Measurements from ENCODE around the gene PLEKHA7. TPM values are rescaled to one million over a fixed set of nuclear protein-coding genes. Genes with fewer than 3 reads are reported as not detected.
A peak's percentile ranks its signal among the peaks of the same experiment; 100 is the strongest.

PLEKHA7 gene
- total and polyA plus RNA-seq, 2 of the 13 experiments (the other 11 are each of a cell fraction or from before 2014, with no cell fraction given) = 17.5 to 18.7 TPM

GRCh38 chr11:16794047-16794818, 220.0 kb downstream of the PLEKHA7 start:
- Histone ChIP-seq H3K9ac (ENCODE audit: insufficient read depth, low read depth, low read length) (no peak overlapping the region), H2AFZ (ENCODE audit: low read length) (no peak overlapping the region), H4K20me1 (ENCODE audit: insufficient read depth, low read length) (no peaks in the 10 kb centered on the region), H3K27me3 (ENCODE audit: control insufficient read depth in 1 of 2, insufficient read depth in 2 of 2, low read length in 2 of 2) (no peaks in the 10 kb centered on the region), H3K4me2 (ENCODE audit: low read depth, low read length) (no peak overlapping the region), H3K4me3 (replicated peaks in 1 of 3; ENCODE audit: insufficient read depth in 1 of 3, low read depth in 2 of 3, low read length in 3 of 3) (no peak overlapping the region), H3K9me3 (ENCODE audit: low read length) (no peaks in the 10 kb centered on the region), H3K36me3 (replicated peaks in 1 of 2; ENCODE audit: control insufficient read depth in 1 of 2, insufficient read depth in 2 of 2, low read length in 2 of 2) (peaks cover 21 to 32% of the 10 kb centered on the region in 2 experiments; a peak in 4 of 5 replicates), H3K79me2 (ENCODE audit: insufficient read depth, low read length) (no peaks in the 10 kb centered on the region), H3K27ac (ENCODE audit: extremely low read length, insufficient read depth, low read length) (no peak overlapping the region), H3K4me1 (ENCODE audit: insufficient read depth, low read length) (no peaks in the 10 kb centered on the region)
- TF ChIP-seq ZNF513 (CRISPR knock-in tag; conservative IDR thresholded peaks at IDR 0.05) (no peak), ZNF629 (CRISPR knock-in tag; conservative IDR thresholded peaks at IDR 0.05) (peak; percentile 83)
- ChIA-PET POLR2A (no interaction called here), CTCF (ENCODE audit: low intra/inter-chr PET ratio, low total read pairs) (no interaction called here)
- BruUV-seq (replicated peaks) = no TSS peak
- ATAC-seq = no peak
- intact Hi-C loops (cut with micrococcal nuclease; ENCODE audit: unreplicated experiment) (no loop called here), in situ Hi-C loops (cut with HindIII; ENCODE audit: extremely low pct_ligation_motif_present, low pct_unique_long_range_greater_than_20kb) (no loop called here)
- 94% methylated on average over 17 of the region's 17 CpGs for WGBS (ENCODE audit: low lambda C conversion rate)
- FAIRE-seq = no peak
- no peak for DNase-seq (ENCODE audit: low spot score)

GRCh38 chr11:16793511-16793910, 220.7 kb downstream of the PLEKHA7 start:
- ATAC-seq (no peak), FAIRE-seq (no peak), DNase-seq (ENCODE audit: low spot score) (no peak)
- Histone ChIP-seq H3K4me3 (replicated peaks in 1 of 3; ENCODE audit: insufficient read depth in 1 of 3, low read depth in 2 of 3, low read length in 3 of 3) (no peak overlapping the region), H3K27ac (ENCODE audit: extremely low read length, insufficient read depth, low read length) (no peak overlapping the region), H2AFZ (ENCODE audit: low read length) (no peak overlapping the region), H4K20me1 (ENCODE audit: insufficient read depth, low read length) (no peaks in the 10 kb centered on the region), H3K4me1 (ENCODE audit: insufficient read depth, low read length) (peaks cover 2% of the 10 kb centered on the region), H3K4me2 (ENCODE audit: low read depth, low read length) (no peak overlapping the region), H3K36me3 (replicated peaks in 1 of 2; ENCODE audit: control insufficient read depth in 1 of 2, insufficient read depth in 2 of 2, low read length in 2 of 2) (peaks cover 21 to 37% of the 10 kb centered on the region in 2 experiments; a peak in 4 of 5 replicates), H3K79me2 (ENCODE audit: insufficient read depth, low read length) (no peaks in the 10 kb centered on the region), H3K9ac (ENCODE audit: insufficient read depth, low read depth, low read length) (no peak overlapping the region), H3K27me3 (ENCODE audit: control insufficient read depth in 1 of 2, insufficient read depth in 2 of 2, low read length in 2 of 2) (no peaks in the 10 kb centered on the region), H3K9me3 (ENCODE audit: low read length) (no peaks in the 10 kb centered on the region)
- 92% methylated on average over 3 of the region's 3 CpGs for WGBS (ENCODE audit: low lambda C conversion rate)
- in situ Hi-C loops (cut with HindIII; ENCODE audit: extremely low pct_ligation_motif_present, low pct_unique_long_range_greater_than_20kb) = no loop called here
- TF ChIP-seq DMTF1 (CRISPR knock-in tag; IDR thresholded peaks at IDR 0.05) (no peak), GLI4 (CRISPR knock-in tag; IDR thresholded peaks at IDR 0.05; ENCODE audit: borderline replicate concordance) (no peak), HMGA1 (CRISPR knock-in tag; conservative IDR thresholded peaks at IDR 0.05) (no peak), ZNF75D (CRISPR knock-in tag; IDR thresholded peaks at IDR 0.05; ENCODE audit: borderline replicate concordance) (no peak)
- ChIA-PET CTCF (ENCODE audit: low intra/inter-chr PET ratio, low total read pairs) (no interaction called here), POLR2A (no interaction called here)
- intact Hi-C loops (cut with micrococcal nuclease; ENCODE audit: unreplicated experiment) = no loop called here
- no TSS peak for BruUV-seq (replicated peaks)
